Keratinocyte (primary cell): ENCODE measurements around the gene ATG9A. TPM values are rescaled to one million over a fixed set of nuclear protein-coding genes. Genes with fewer than 3 reads are reported as not detected.

ENCODE experiments used
- DNase-seq: peaks from one replicate; pipeline ENCODE4 v3.0.0-alpha.2; 2011; ENCODE audit warnings: low read depth, missing footprints, low spot score
- FAIRE-seq: peaks from 2 replicates; lab custom pipeline; 2011; peaks lifted over from hg19 to GRCh38; lab: Jason Lieb, UNC
- H2AFZ ChIP-seq: 2 replicates; pipeline ENCODE4 v1.6.0; 2012; ENCODE audit warnings: low read length, control low read depth, inconsistent platforms; ENCODE audit not compliant: control insufficient read depth
- H3K27ac ChIP-seq: 2 replicates; pipeline ENCODE4 v1.5.1; 2011; ENCODE audit warnings: low read length; ENCODE audit not compliant: control insufficient read depth, insufficient read depth
- H3K27me3 ChIP-seq: 3 replicates; pipeline ENCODE4 v1.6.0; 2011; ENCODE audit warnings: low read length; ENCODE audit not compliant: control insufficient read depth, insufficient read depth; ENCODE audit errors: extremely low read depth
- H3K36me3 ChIP-seq, 2 experiments: 2 replicates in 1 of 2; 3 replicates in 1 of 2; pipeline ENCODE4 v1.5.1; 2011; ENCODE audit warnings: low read length in 2 of 2, mild to moderate bottlenecking in 1 of 2; ENCODE audit not compliant: control insufficient read depth in 2 of 2, insufficient read depth in 2 of 2; ENCODE audit errors: extremely low read depth in 1 of 2
- H3K4me1 ChIP-seq: 3 replicates; pipeline ENCODE4 v1.5.1; 2011; ENCODE audit warnings: low read length; ENCODE audit not compliant: control insufficient read depth, insufficient read depth; ENCODE audit errors: extremely low read depth
- H3K4me2 ChIP-seq: 3 replicates; pipeline ENCODE4 v1.6.0; 2011; ENCODE audit warnings: low read depth, low read length; ENCODE audit not compliant: control insufficient read depth, insufficient read depth; ENCODE audit errors: extremely low read depth
- H3K4me3 ChIP-seq, 3 experiments: fragments of 200-600 bp in 1 of 3; sonication (generic) in 1 of 3; 2 replicates in 2 of 3; 3 replicates in 1 of 3; pipeline ENCODE4 v1.5.1; 2011 to 2016; ENCODE audit warnings: low read length in 3 of 3, mild to moderate bottlenecking in 3 of 3, control low read depth in 2 of 3, inconsistent platforms in 1 of 3, low read depth in 1 of 3, mixed read lengths in 1 of 3, mixed run types in 1 of 3, moderate library complexity in 1 of 3; ENCODE audit not compliant: control insufficient read depth in 2 of 3, insufficient read depth in 2 of 3; ENCODE audit errors: extremely low read depth in 1 of 3
- H3K79me2 ChIP-seq: 2 replicates; pipeline ENCODE4 v1.6.0; 2012; ENCODE audit warnings: low read length; ENCODE audit not compliant: control insufficient read depth, insufficient read depth
- H3K9ac ChIP-seq: 3 replicates; pipeline ENCODE4 v1.6.0; 2011; ENCODE audit warnings: low read length; ENCODE audit not compliant: control insufficient read depth, insufficient read depth; ENCODE audit errors: extremely low read depth
- H3K9me1 ChIP-seq: 3 replicates; pipeline ENCODE4 v1.6.0; 2011; ENCODE audit warnings: low read length; ENCODE audit not compliant: control insufficient read depth, insufficient read depth; ENCODE audit errors: extremely low read depth
- H3K9me3 ChIP-seq: 2 replicates; pipeline ENCODE4 v1.5.1; 2012; ENCODE audit warnings: low read depth, low read length; ENCODE audit not compliant: control insufficient read depth
- H4K20me1 ChIP-seq: 3 replicates; pipeline ENCODE4 v1.6.0; 2011; ENCODE audit warnings: low read length; ENCODE audit not compliant: control insufficient read depth, insufficient read depth; ENCODE audit errors: extremely low read depth
- EZH2 ChIP-seq: IDR thresholded peaks from one replicate; pipeline ENCODE4 v1.6.1; 2012; ENCODE audit warnings: inconsistent platforms, mild to moderate bottlenecking, low read length, moderate library complexity
- dilution Hi-C: fragments of 300-500 bp; cut with MboI; formaldehyde crosslinking; loops from one replicate; pipeline ENCODE4 v1.7.0; 2020; ENCODE audit warnings: low sequenced_read_pairs; ENCODE audit not compliant: extremely low pct_ligation_motif_present
- polyA plus RNA-seq, 5 experiments: library from polyadenylated mRNA; depleted of rRNA in 3 of 5; stranded (reverse) in 3 of 5; stranded (forward) in 1 of 5; unstranded in 1 of 5; fragments of >200 nt; gene quantifications; 1 replicate in 1 of 5; 2 replicates in 3 of 5; 3 replicates in 1 of 5; pipeline versions ENCODE4 v1.2.1 to v1.2.3, GENCODE V29; 2011 to 2012; ENCODE audit warnings: missing spikeins in 2 of 5, low read depth in 1 of 5, low replicate concordance in 1 of 5
- TF ChIP-seq, protein P1 (sequence below), 3 experiments: IDR thresholded peaks in 1 of 3; conservative IDR thresholded peaks in 1 of 3; optimal IDR thresholded peaks in 1 of 3; 2 replicates in 2 of 3; 3 replicates in 1 of 3; pipeline versions ENCODE3 to v1.5.1; 2011; ENCODE audit warnings: low read length in 3 of 3, mild to moderate bottlenecking in 3 of 3, moderate library complexity in 2 of 3, control low read depth in 1 of 3, inconsistent platforms in 1 of 3; ENCODE audit not compliant: insufficient read depth in 2 of 3; ENCODE audit errors: extremely low read depth in 1 of 3

ATG9A gene
- polyA plus RNA-seq, 1 donor (not counting 4 experiments of a cell fraction or from before 2014, with no cell fraction given): 58.8 TPM

DNA sequence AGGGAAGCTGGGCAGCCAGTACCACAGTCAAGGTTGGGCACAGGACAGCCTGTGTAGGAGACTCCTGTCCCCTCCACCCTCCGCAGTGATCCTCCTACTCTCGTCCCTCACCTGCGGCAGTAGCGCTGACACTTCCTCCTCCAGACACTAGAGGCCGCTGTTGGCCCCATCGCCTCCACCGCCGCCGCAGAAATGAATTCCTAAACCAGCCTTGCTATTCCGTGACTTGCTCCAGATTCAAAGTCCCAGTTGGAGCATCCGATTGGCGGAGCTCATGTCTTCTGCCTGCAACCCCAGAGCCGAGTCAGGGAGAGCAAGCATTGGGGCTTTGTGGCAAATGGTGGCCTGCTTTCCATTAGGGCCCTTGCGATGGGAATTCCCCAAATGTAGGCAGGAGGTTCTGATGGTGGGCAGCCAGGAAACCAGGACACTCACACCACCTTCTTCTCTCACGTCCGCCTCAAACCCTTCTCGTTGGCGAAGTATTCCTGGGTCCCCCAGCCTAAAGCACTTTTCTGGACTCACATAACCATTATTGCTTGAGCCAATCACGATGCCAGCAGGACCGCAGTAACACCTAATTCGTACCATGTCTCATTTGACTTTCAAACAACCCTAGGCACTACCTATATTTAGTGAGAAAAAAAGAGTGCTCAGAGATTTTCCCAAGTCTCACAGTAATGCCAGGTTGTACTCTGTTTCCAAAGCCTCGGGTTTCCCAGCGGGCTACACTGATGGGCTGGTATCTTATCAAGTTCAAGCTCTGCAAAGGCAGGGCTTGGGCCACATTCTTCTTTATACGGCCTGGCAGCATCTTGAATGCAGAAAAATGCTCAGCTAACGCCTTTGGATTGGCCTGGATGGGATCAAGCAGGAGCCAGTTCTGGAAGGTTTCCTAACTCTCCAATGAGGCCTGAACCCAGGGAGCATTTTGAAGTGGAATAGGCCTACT, 48.5 kb upstream of the ATG9A start:
- Histone ChIP-seq H2AFZ (peak overlapping the region; percentile 93), H3K27ac (peak overlapping the region; percentile 97), H3K36me3 (peaks cover 13 to 15% of the 10 kb centered on the region in 2 experiments), H3K4me3 (peak overlapping the region in 2 of 3 experiments; percentile 42 to 45), H3K9me1 (no peaks in the 10 kb centered on the region), H3K9ac (peak overlapping the region; percentile 75), H4K20me1 (no peaks in the 10 kb centered on the region), H3K79me2 (peaks cover 7% of the 10 kb centered on the region), H3K4me2 (peak overlapping the region; percentile 68), H3K4me1 (peaks cover 53% of the 10 kb centered on the region), H3K9me3 (no peaks in the 10 kb centered on the region), H3K27me3 (no peaks in the 10 kb centered on the region)
- TF ChIP-seq EZH2: no peak
- TF ChIP-seq, protein P1, sequence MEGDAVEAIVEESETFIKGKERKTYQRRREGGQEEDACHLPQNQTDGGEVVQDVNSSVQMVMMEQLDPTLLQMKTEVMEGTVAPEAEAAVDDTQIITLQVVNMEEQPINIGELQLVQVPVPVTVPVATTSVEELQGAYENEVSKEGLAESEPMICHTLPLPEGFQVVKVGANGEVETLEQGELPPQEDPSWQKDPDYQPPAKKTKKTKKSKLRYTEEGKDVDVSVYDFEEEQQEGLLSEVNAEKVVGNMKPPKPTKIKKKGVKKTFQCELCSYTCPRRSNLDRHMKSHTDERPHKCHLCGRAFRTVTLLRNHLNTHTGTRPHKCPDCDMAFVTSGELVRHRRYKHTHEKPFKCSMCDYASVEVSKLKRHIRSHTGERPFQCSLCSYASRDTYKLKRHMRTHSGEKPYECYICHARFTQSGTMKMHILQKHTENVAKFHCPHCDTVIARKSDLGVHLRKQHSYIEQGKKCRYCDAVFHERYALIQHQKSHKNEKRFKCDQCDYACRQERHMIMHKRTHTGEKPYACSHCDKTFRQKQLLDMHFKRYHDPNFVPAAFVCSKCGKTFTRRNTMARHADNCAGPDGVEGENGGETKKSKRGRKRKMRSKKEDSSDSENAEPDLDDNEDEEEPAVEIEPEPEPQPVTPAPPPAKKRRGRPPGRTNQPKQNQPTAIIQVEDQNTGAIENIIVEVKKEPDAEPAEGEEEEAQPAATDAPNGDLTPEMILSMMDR (optimal IDR thresholded peaks at IDR 0.05 in 1 of 3, IDR thresholded peaks at IDR 0.05 in 1 of 3, conservative IDR thresholded peaks at IDR 0.05 in 1 of 3; ENCODE audit: extremely low read depth in 1 of 3, insufficient read depth in 2 of 3, low read length in 3 of 3): peak in 2 of 3 experiments; percentile 97 to 98
- FAIRE-seq: peak; percentile 70
- DNase-seq: no peak
- dilution Hi-C loops: no loop called here

DNA sequence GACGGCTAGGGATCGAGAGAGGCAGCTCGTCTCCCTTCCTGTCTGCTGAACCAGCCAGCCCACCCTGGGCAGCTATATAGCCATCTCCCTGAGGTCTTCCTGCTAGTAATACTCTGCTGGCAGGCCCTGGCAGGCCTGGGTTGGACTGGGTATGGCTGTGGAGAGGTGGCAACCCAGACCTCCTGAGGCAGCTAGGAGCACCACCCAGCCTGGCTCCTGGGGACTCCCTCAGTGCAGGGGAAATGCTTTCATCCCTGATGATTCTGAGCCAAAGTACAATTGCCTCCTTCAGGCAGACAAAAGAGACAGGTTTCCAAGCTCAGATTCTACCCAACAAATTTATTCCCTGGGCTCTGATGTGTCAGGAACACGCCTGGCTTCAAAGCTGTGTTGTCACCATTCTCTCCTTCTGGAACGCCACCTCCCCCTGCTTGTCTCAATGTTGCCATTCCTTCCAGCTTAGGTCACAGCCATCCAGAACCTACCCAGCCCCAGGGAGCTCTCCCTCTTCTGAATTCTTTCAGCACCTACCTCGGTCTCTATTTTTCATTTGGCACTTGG, 45.0 kb upstream of the ATG9A start:
- dilution Hi-C loops: no loop called here
- no peaks in the 10 kb centered on the region for H3K79me2 ChIP-seq
- H3K9ac ChIP-seq: peak overlapping the region; percentile 96
- H3K9me3 ChIP-seq: no peaks in the 10 kb centered on the region
- TF ChIP-seq, protein P1 (optimal IDR thresholded peaks at IDR 0.05 in 1 of 3, IDR thresholded peaks at IDR 0.05 in 1 of 3, conservative IDR thresholded peaks at IDR 0.05 in 1 of 3; ENCODE audit: extremely low read depth in 1 of 3, insufficient read depth in 2 of 3, low read length in 3 of 3): no peak
- H3K4me1 ChIP-seq: peaks cover 54% of the 10 kb centered on the region
- H2AFZ ChIP-seq: no peak overlapping the region
- no peaks in the 10 kb centered on the region for H4K20me1 ChIP-seq
- H3K4me3 ChIP-seq: peak overlapping the region; percentile 4 to 65 (median 64)
- no peaks in the 10 kb centered on the region for H3K27me3 ChIP-seq
- no peaks in the 10 kb centered on the region for H3K36me3 ChIP-seq
- peak overlapping the region; percentile 88 for H3K4me2 ChIP-seq
- peak; percentile 97 for FAIRE-seq
- no peaks in the 10 kb centered on the region for H3K9me1 ChIP-seq
- peak; percentile 96 for DNase-seq
- H3K27ac ChIP-seq: peak overlapping the region; percentile 100
